Colonic mucosa (tissue), 4 donors: ENCODE measurements around the gene MACROD2. TPM values are rescaled to one million over a fixed set of nuclear protein-coding genes. Genes with fewer than 3 reads are reported as not detected.

ENCODE experiments used
- DNase-seq: peaks from one replicate; pipeline ENCODE4 v3.0.0-alpha.2; 2020
- H3K27ac ChIP-seq: fragments of 200-600 bp; one replicate; pipeline ENCODE4 v1.8.0; 2021
- H3K27me3 ChIP-seq: fragments of 200-600 bp; one replicate; pipeline ENCODE4 v1.8.0; 2021
- H3K36me3 ChIP-seq: fragments of 200-600 bp; one replicate; pipeline ENCODE4 v1.8.0; 2021
- H3K4me1 ChIP-seq: fragments of 200-600 bp; one replicate; pipeline ENCODE4 v1.8.0; 2021; ENCODE audit warnings: mild to moderate bottlenecking
- H3K4me3 ChIP-seq: fragments of 200-600 bp; one replicate; pipeline ENCODE4 v1.8.0; 2021
- H3K9ac ChIP-seq, 2 donors: one replicate each; pipeline ENCODE4 v1.7.0; 2013; ENCODE audit warnings: control low read depth in 2 of 2, low read depth in 2 of 2, low read length in 2 of 2
- H3K9me3 ChIP-seq: fragments of 200-600 bp; one replicate; pipeline ENCODE4 v1.8.0; 2021
- intact Hi-C: fragments of 100-400 bp; cut with DNase I; formaldehyde crosslinking; loops from one replicate; pipeline ENCODE4 v1.14.1; 2022
- total RNA-seq, 2 donors: library from RNA; stranded (reverse); fragmentation: NEBNext Ultra II Directional in 1 of 2; extraction: Animal tissue kit (Norgen Biotek cat#: 25700) in 1 of 2; gene quantifications; one replicate each; pipeline ENCODE4 v1.2.1, GENCODE V29; 2021
- TF ChIP-seq, protein P1 (sequence below): fragments of 200-600 bp; IDR thresholded peaks from one replicate; pipeline ENCODE4 v1.8.0; 2022; ENCODE audit warnings: antibody characterized with exemption, mild to moderate bottlenecking
- donor health status: healthy.
- donor health status: DM: no; HTN: no; CAD: no.
- donor health status: DM: no; HTN: no; CAD: no.

Gene MACROD2
- total RNA-seq, 2 donors from 2014 or later, result 3.2 to 3.3 TPM

GRCh38 chr20:14777591-14777990 lies 782.3 kb downstream of the MACROD2 start:
- DNase-seq, result no peak
- no peak overlapping the region for H3K27ac ChIP-seq
- intact Hi-C loops, result no loop called here
- H3K27me3 ChIP-seq, result no peaks in the 10 kb centered on the region
- H3K9ac ChIP-seq, result no peak overlapping the region
- H3K4me3 ChIP-seq, result no peak overlapping the region
- H3K36me3 ChIP-seq, result no peaks in the 10 kb centered on the region
- no peaks in the 10 kb centered on the region for H3K9me3 ChIP-seq
- TF ChIP-seq, protein P1, sequence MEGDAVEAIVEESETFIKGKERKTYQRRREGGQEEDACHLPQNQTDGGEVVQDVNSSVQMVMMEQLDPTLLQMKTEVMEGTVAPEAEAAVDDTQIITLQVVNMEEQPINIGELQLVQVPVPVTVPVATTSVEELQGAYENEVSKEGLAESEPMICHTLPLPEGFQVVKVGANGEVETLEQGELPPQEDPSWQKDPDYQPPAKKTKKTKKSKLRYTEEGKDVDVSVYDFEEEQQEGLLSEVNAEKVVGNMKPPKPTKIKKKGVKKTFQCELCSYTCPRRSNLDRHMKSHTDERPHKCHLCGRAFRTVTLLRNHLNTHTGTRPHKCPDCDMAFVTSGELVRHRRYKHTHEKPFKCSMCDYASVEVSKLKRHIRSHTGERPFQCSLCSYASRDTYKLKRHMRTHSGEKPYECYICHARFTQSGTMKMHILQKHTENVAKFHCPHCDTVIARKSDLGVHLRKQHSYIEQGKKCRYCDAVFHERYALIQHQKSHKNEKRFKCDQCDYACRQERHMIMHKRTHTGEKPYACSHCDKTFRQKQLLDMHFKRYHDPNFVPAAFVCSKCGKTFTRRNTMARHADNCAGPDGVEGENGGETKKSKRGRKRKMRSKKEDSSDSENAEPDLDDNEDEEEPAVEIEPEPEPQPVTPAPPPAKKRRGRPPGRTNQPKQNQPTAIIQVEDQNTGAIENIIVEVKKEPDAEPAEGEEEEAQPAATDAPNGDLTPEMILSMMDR, result no peak
- H3K4me1 ChIP-seq, result no peaks in the 10 kb centered on the region

DNA sequence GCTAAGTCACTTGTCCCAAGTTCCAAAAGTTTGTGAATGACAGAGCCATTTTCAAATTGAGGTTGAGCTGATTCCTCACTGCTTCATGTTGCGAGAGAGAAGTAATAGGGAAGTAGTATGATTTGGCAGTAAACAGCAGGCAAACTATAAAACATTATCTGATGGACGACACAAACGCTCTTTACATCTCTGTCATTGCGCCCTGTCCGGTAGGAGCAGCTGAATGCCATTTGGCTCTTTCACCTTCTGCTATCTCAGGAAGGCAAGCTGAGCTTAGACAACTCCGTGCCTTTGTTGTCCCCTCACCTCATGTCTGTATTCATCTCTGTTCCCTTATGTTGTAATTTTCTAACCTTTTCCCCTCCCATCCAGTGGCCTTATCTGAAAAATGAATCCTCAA lies 782.8 kb downstream of the MACROD2 start:
- no peak overlapping the region for H3K4me3 ChIP-seq

GRCh38 chr20:14778875-14779274 lies 783.6 kb downstream of the MACROD2 start:
- no peaks in the 10 kb centered on the region for H3K4me1 ChIP-seq
- intact Hi-C loops, result no loop called here
- TF ChIP-seq, protein P1, result no peak
- no peak overlapping the region for H3K9ac ChIP-seq
- no peak for DNase-seq
- H3K9me3 ChIP-seq, result no peaks in the 10 kb centered on the region
- H3K27ac ChIP-seq, result no peak overlapping the region
- H3K27me3 ChIP-seq, result no peaks in the 10 kb centered on the region
- H3K4me3 ChIP-seq, result no peak overlapping the region
- no peaks in the 10 kb centered on the region for H3K36me3 ChIP-seq

More for the DNA sequence above, 782.8 kb downstream of the MACROD2 start:
- Histone ChIP-seq H3K9ac (no peak overlapping the region), H3K27me3 (no peaks in the 10 kb centered on the region), H3K27ac (no peak overlapping the region), H3K9me3 (no peaks in the 10 kb centered on the region), H3K4me1 (no peaks in the 10 kb centered on the region), H3K36me3 (no peaks in the 10 kb centered on the region)
- intact Hi-C loops, result no loop called here
- DNase-seq, result no peak
- TF ChIP-seq, protein P1, result no peak

DNA sequence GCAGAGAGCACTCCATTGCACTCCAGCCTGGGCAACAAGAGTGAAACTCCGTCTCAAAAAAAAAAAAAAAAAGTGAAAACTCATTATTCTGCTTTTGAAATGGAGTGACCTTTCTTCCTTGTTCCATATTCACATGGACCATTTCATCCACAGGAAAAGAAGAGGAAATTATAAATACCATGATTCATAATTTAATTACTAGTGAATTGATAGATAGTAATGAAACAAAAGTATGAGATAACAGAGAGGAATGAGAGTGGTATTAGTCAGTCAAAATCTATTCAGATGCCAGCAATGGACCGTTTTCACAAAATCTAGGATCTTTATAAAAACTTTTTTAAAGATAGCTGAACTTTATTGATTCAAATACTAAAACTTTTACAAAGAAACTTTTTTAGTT lies 785.2 kb downstream of the MACROD2 start:
- TF ChIP-seq, protein P1, result no peak
- intact Hi-C loops, result no loop called here
- H3K27ac ChIP-seq, result no peak overlapping the region
- no peaks in the 10 kb centered on the region for H3K4me1 ChIP-seq
- no peaks in the 10 kb centered on the region for H3K27me3 ChIP-seq
- H3K36me3 ChIP-seq, result no peaks in the 10 kb centered on the region
- no peak overlapping the region for H3K4me3 ChIP-seq
- H3K9ac ChIP-seq, result no peak overlapping the region
- no peaks in the 10 kb centered on the region for H3K9me3 ChIP-seq
- no peak for DNase-seq

DNA sequence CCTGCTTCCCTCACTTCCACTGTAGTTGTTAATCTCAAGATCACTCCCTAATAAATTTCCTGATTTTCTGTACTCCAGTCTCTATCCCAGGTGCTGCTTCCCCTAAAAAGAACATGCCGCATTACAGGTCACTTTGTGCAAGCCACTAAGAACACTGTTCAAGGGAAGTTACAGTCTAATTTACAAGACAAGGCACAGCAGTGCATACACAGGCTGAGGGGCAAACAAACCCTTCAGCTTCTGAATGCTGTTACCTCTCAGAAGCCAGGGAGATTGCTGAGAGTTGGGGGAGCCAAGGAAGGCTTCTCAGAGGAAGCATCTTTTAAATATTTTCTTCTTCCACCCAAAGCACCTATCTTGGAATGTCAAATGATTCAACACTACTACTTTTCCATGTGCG lies 787.4 kb downstream of the MACROD2 start:
- TF ChIP-seq, protein P1, result no peak
- no peaks in the 10 kb centered on the region for H3K9me3 ChIP-seq
- H3K4me1 ChIP-seq, result no peaks in the 10 kb centered on the region
- intact Hi-C loops, result no loop called here
- H3K27me3 ChIP-seq, result no peaks in the 10 kb centered on the region
- no peaks in the 10 kb centered on the region for H3K36me3 ChIP-seq
- H3K4me3 ChIP-seq, result no peak overlapping the region
- no peak overlapping the region for H3K27ac ChIP-seq
- no peak for DNase-seq
- no peak overlapping the region for H3K9ac ChIP-seq

- H3K27me3 ChIP-seq, result no peaks in the 10 kb centered on the region
- DNase-seq, result no peak
- H3K9ac ChIP-seq, result no peak overlapping the region
- TF ChIP-seq, protein P1, result no peak
- no peaks in the 10 kb centered on the region for H3K9me3 ChIP-seq
- no peak overlapping the region for H3K4me3 ChIP-seq
- H3K27ac ChIP-seq, result no peak overlapping the region
- intact Hi-C loops, result no loop called here
- no peaks in the 10 kb centered on the region for H3K36me3 ChIP-seq
- H3K4me1 ChIP-seq, result no peaks in the 10 kb centered on the region
Observed at GRCh38 chr20:14783766-14784165, 788.5 kb downstream of the MACROD2 start.
